ENCODE results near the gene ABR. TPM values are rescaled to one million over a fixed set of nuclear protein-coding genes. Genes with fewer than 3 reads are reported as not detected.

Gene ABR
- total RNA-seq, 4 donors from 2014 or later: 286 to 1,099 (median 522) TPM

GRCh38 chr17:1091190-1091534 lies 88.6 kb downstream of the ABR start:
- Histone ChIP-seq H3K27ac (no peak overlapping the region), H3K4me3 (no peak overlapping the region), H3K9me3 (no peaks in the 10 kb centered on the region), H3K27me3 (no peaks in the 10 kb centered on the region), H3K36me3 (peaks cover 0 to 27% (median 11%) of the 10 kb centered on the region in 4 donors), H3K4me1 (peaks cover 12 to 39% (median 27%) of the 10 kb centered on the region in 4 donors)
- TF ChIP-seq POLR2AphosphoS5 (IDR thresholded peaks at IDR 0.05) (no peak), EP300 (IDR thresholded peaks at IDR 0.05; ENCODE audit: low read depth) (no peak), CTCF (IDR thresholded peaks at IDR 0.05) (no peak), POLR2A (IDR thresholded peaks at IDR 0.05) (no peak)
- 85% methylated on average over 8 of the region's 8 CpGs; no CpG with 5 or more reads in 1 of the 2 donors for WGBS, 2 donors (ENCODE audit: low coverage in 1 of 2)
- DNase-seq: no peak
- intact Hi-C loops (cut with DNase I; ENCODE audit: low total_unique reads) (no loop called here), in situ Hi-C loops (cut with MboI; ENCODE audit: low pct_ligation_motif_present in 1 of 4, low pct_unique_long_range_greater_than_20kb in 1 of 4, low sequenced_read_pairs in 3 of 4) (no loop called here)

- Histone ChIP-seq H3K4me1 (peaks cover 12 to 34% (median 23%) of the 10 kb centered on the region in 4 donors), H3K36me3 (peaks cover 0 to 27% (median 11%) of the 10 kb centered on the region in 4 donors), H3K27me3 (no peaks in the 10 kb centered on the region), H3K4me3 (no peak overlapping the region), H3K27ac (peak overlapping the region in 2 of 4 donors; percentile 10 to 21), H3K9me3 (no peaks in the 10 kb centered on the region)
- DNase-seq: no peak
- WGBS, 2 donors (ENCODE audit: low coverage in 1 of 2): 67 to 86% methylated on average over 4 to 19 of the region's 19 CpGs
- in situ Hi-C loops (cut with MboI; ENCODE audit: low pct_ligation_motif_present in 1 of 4, low pct_unique_long_range_greater_than_20kb in 1 of 4, low sequenced_read_pairs in 3 of 4) (no loop called here), intact Hi-C loops (cut with DNase I; ENCODE audit: low total_unique reads) (no loop called here)
- TF ChIP-seq POLR2A (IDR thresholded peaks at IDR 0.05): no peak
- no peak for TF ChIP-seq POLR2AphosphoS5 (IDR thresholded peaks at IDR 0.05)
- no peak for TF ChIP-seq CTCF (IDR thresholded peaks at IDR 0.05)
- TF ChIP-seq EP300 (IDR thresholded peaks at IDR 0.05; ENCODE audit: low read depth): no peak
Observed at GRCh38 chr17:1090465-1091189, 89.2 kb downstream of the ABR start.

- Histone ChIP-seq H3K27ac (peak overlapping the region; percentile 10 to 87 (median 54)), H3K36me3 (peaks cover 0 to 27% (median 11%) of the 10 kb centered on the region in 4 donors), H3K4me3 (no peak overlapping the region), H3K4me1 (peaks cover 12 to 33% (median 22%) of the 10 kb centered on the region in 4 donors), H3K9me3 (no peaks in the 10 kb centered on the region), H3K27me3 (no peaks in the 10 kb centered on the region)
- no peak for DNase-seq
- TF ChIP-seq EP300 (IDR thresholded peaks at IDR 0.05; ENCODE audit: low read depth) (no peak), POLR2AphosphoS5 (IDR thresholded peaks at IDR 0.05) (no peak), CTCF (IDR thresholded peaks at IDR 0.05) (no peak), POLR2A (IDR thresholded peaks at IDR 0.05) (no peak)
- in situ Hi-C loops (cut with MboI; ENCODE audit: low pct_ligation_motif_present in 1 of 4, low pct_unique_long_range_greater_than_20kb in 1 of 4, low sequenced_read_pairs in 3 of 4) (no loop called here), intact Hi-C loops (cut with DNase I; ENCODE audit: low total_unique reads) (no loop called here)
- WGBS, 2 donors (ENCODE audit: low coverage in 1 of 2): 70 to 83% methylated on average over 2 to 13 of the region's 13 CpGs
Observed at GRCh38 chr17:1089915-1090314, 89.9 kb downstream of the ABR start.

GRCh38 chr17:1087381-1088241 lies 92.2 kb downstream of the ABR start:
- no peak overlapping the region for H3K4me3 ChIP-seq
- in situ Hi-C loops (cut with MboI; ENCODE audit: low pct_ligation_motif_present in 1 of 4, low pct_unique_long_range_greater_than_20kb in 1 of 4, low sequenced_read_pairs in 3 of 4): no loop called here
- H3K9me3 ChIP-seq: no peaks in the 10 kb centered on the region
- WGBS, 2 donors (ENCODE audit: low coverage in 1 of 2): 25 to 40% methylated on average over 11 to 33 of the region's 35 CpGs
- peaks cover 0 to 28% (median 11%) of the 10 kb centered on the region in 4 donors for H3K36me3 ChIP-seq
- H3K27me3 ChIP-seq: no peaks in the 10 kb centered on the region
- H3K27ac ChIP-seq: peak overlapping the region; percentile 75 to 88 (median 87)
- peaks cover 12 to 43% (median 26%) of the 10 kb centered on the region in 4 donors for H3K4me1 ChIP-seq
- TF ChIP-seq CTCF (IDR thresholded peaks at IDR 0.05): no peak
- TF ChIP-seq POLR2A (IDR thresholded peaks at IDR 0.05): peak; percentile 35
- TF ChIP-seq EP300 (IDR thresholded peaks at IDR 0.05; ENCODE audit: low read depth): no peak
- TF ChIP-seq POLR2AphosphoS5 (IDR thresholded peaks at IDR 0.05): peak in 1 of 3 donors; percentile 10
- DNase-seq: peak; percentile 85
- intact Hi-C loops (cut with DNase I; ENCODE audit: low total_unique reads): no loop called here

Data from transverse colon (tissue), 4 donors.